HG02798 (cell line): Measurements from ENCODE around the gene KLF16.
A peak's percentile ranks its signal among the peaks of the same experiment; 100 is the strongest.
"Not testable (repeated sequence)": the region's sequence is repeated elsewhere in the genome, so short reads cannot be mapped to it uniquely, and the experiment has no call there.

Experiments
- ATAC-seq: cut with Tn5 transposase; IDR thresholded peaks from one replicate; pipeline ENCODE4 v1.9.1; 2021; ENCODE audit warnings: mild to moderate bottlenecking; ENCODE audit not compliant: unreplicated experiment, poor library complexity

Gene KLF16

DNA sequence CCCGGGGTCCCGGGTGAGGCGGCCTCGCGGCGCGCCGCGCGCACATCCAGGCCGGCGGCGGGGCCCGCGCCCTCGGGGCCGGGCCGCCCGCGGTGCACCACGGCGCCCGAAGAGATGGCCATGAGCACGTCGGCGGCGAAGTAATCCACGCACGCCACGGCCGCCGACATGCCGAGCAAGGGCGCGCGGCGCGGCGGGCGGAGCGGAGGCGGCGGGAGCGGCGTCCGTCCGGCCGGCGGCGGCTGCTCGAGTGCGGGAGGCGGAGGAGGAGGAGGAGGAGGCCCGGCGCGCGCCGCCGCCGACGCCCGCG lies at the start of gene KLF16:
TSS of gene KLF16 (minus strand) at position 252 of the 310 bp plus-strand sequence. CDS start at position 170, 82 bp downstream.
- peak; percentile 0 for ATAC-seq

DNA sequence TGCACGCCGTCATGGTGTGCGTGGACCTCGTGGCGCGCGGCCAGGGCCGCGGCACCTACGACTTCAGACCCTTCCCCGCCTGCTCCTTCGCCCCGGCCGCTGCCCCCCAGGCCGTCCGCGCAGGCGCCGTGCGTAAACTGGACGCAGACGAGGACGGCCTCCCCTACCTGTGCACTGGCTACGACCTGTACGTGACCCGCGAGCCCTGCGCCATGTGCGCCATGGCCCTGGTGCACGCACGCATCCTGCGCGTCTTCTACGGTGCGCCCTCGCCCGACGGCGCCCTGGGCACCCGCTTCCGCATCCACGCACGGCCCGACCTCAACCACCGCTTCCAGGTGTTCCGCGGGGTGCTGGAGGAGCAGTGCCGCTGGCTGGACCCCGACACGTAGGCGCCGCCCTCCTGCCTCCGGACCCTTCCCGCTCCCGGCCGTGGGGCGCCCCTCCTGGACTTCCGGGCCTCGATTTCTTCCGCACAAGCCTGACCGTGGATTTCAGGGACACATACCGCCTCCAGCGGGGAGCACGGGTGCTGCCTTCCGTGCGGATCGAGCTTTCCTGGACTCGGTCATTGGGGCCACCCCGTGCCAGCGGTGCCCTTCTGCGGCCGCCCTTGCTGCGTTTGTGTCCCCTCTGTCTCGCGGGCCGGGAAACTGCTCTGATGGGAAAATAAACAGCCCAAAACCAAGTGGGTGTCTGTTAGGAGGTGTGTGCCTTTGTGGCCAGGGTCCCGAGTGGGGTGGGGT lies 49.6 kb upstream of the KLF16 start:
- no peak for ATAC-seq

DNA sequence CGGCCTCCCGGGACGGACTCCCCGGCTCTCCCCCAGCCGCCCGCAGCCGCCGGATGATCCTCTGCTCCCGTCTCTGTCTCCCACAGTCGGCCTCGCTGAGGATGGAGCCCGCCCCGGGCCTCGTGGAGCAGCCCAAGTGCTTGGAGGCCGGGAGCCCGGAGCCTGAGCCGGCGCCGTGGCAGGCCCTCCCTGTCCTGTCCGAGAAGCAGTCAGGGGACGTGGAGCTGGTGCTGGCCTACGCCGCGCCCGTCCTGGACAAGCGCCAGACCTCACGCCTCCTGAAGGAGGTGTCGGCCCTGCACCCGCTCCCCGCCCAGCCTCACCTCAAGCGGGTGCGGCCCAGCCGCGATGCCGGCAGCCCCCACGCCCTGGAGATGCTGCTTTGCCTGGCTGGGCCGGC lies 48.6 kb upstream of the KLF16 start:
- ATAC-seq: no peak

DNA sequence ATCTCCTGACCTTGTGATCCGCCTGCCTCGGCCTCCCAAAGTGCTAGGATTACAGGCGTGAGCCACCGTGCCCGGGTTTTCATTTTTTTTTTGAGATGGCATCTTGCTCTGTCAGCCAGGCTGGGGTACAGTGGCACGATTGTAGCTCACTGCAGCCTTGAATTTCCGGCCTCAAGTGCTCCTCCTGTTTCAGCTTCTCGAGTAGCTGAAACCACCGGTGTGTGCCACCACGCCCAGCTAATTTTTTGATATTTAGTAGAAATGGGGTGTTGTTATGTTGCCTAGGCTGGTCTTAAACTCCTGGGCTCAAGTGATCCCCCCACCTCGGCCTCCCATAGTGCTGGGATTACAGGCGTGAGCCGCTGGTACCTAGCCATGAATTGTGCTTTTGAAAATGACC lies 47.7 kb upstream of the KLF16 start:
- ATAC-seq: no peak

DNA sequence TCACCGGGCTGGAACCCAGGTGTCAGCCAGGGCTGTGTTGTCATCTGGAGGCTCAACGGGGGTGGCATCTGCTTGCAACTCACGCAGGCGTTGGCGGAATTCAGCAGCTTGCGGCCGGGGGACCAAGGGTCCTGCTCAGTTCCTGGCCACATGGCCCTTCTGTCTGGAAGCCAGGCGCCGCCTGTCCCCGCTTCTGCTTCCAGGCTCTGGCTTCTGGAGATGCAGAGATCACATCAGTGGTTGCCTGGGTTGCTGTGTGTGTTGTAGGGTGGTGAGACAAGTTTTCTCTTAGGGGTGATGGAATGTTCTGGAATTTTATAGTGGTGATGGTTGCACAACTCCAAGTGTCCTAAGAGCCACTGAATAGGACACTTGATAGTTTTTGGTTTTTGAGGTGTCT lies 46.8 kb upstream of the KLF16 start:
- no peak for ATAC-seq

DNA sequence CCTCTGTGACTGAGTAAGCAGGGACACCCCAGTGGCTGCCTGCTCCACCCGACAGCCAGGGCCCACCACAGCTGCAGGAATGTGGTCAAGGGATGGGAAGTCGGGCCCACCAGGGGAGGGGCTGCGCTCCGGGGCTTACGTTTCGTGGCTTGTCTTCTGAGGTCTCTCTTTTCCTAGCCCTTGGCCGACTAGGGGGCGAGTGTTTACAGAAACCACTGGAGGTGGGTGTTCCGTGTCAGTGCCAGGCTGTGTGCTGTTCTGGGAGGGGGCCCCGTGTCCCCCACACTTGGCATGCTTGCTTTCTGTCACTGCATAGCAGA lies 46.3 kb upstream of the KLF16 start:
- no peak for ATAC-seq

DNA sequence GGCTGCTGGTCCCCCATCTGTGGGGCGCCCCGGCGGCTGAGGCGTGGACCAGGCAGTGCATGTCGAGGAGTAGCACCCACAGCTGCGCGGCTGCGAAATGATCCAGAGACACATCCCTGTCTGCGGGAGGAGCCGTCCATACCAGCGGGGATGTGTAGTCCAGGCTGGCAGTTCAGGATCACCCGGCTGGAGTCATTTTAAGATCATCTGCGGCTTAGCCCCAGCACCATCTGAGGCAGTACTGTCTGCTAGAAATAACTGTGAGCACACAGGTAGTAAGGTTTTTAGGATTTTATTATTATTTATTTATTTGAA lies 44.9 kb upstream of the KLF16 start:
- ATAC-seq: no peak

DNA sequence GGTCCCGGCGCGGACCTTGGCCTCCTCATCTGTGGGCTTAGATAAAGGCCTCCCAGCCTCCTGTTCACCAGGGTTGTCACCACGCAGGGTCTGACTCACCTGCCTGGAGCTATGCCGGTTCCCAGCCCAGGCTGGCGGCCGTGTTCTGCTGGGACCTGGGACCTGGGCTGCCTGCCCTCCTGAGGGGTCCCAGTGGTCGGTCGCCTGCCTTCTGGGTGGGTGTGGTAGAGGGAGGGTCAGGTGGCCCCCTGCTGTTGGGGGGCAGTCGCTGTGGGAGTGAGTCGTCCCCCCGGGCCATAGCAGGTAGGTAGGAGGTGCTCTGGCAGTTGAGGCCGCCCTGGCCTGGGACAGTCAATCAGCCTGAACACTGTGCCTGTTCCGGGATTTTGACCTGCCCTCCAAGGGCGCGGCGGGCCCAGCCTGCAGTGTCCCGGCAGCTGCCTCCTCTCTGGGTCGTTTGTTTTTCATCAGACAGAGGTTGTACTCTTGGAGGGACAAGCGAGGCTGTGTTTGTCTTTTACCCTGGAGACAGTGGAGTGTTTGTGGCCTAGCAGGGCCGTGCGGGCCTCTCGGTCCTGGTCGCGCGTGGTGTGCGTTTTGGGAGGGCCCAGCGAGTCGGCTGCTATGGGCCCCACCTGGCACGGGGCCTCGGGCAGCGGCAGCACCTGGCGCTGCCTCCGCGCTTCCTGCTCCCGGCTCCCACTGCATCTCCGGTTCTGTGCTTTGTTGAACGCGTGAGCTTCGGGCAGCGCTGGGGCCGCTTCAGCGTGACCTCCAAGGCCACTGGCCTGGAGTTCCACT lies 44.4 kb upstream of the KLF16 start:
- ATAC-seq: no peak

DNA sequence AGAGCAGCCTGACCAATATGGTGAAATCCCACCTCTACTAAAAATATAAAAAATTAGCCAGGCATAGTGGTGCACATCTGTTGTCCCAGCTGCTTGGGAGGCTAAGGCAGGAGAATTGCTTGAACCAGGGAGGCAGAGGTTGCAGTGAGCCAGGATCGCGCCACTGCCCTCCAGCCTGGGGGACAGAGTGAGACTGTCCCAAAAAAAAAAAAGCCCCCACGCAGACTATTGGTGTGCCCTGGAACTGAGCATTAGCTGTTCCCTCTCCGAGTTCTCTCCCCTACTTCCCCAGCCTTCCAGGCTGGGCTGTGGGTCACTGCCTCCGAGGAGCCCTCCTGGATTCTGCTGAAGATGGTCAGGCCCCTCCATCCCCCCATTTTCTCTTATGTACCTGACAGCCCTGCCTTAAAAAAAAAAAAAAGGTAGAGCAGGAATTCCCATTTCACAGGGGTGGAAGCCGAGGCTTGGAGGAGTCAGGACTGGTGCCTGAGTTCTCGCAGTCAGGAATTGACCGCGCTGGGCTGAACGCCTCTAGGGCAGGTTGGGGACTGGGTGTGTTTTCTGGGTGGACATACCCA lies 43.7 kb upstream of the KLF16 start:
- ATAC-seq: no peak

DNA sequence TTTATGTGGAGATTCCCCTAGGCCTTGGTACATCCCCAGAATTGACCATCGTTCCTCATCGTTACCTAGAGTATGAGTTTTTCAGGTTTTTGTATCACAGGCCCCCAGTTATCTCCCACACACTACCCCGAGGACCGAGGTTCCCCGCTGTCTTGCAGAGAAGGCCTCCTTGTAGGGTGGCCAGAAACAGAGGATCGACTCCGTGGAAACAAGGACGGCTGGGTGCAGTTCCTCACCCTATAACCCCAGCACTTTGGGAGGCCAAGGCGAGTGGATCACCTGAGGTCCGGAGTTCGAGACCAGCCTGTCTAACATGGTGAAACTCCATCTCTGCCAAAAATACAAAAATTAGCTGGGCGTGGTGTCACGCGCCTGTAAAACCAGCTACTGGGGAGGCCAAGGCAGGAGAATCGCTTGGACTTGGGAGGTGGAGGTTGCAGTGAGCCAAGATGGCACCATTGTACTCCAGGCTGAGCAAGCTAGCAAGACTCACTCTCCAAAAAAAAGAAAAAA lies 42.5 kb upstream of the KLF16 start:
- ATAC-seq: no peak

DNA sequence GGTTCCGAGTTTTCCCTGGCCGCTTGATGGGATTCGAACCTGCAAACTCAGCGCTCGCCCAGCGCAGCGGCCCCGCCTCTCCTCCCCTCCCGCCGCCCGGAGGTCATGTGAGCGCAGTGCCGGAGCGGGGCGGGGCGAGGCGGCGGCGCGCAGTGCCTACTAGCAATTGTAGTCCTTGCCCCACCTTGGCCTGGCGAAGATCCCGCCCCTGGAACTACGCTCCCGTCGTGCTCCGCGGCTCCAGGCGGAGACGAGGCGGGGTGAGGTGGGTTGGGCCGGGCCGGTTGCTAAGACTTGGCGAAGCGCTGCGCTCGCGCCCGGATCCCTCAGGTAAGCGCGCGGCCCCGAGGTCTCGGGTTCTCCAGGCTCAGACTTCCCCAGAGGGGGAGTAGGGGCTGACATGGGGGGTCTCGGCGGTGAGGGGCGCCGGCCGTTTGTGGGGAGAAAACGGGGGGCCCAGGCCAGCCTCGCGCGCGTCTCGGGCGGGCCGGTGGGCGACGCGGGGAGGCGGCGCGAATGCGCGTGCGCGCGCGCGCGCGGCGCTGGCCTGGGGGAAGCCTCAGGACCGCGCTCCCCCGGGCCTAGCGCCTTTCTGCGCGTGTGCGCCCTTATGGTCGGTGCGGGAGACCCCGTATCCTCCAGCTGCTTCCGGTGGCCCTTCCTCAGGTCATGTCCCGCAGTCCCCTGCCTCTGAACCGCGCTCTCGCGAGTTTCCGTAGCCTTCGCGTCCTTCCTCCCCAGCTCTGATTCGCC lies 41.9 kb upstream of the KLF16 start, which contains the start of the genes ADAT3 and SCAMP4:
TSS of gene ADAT3 (plus strand) at position 290 of the 753 bp plus-strand sequence. CDS start 6,649 bp downstream, outside the sequence.
TSS of gene SCAMP4 (plus strand) at position 290 of the 753 bp plus-strand sequence. CDS start 9,621 bp downstream, outside the sequence.
- peak; percentile 90 for ATAC-seq

DNA sequence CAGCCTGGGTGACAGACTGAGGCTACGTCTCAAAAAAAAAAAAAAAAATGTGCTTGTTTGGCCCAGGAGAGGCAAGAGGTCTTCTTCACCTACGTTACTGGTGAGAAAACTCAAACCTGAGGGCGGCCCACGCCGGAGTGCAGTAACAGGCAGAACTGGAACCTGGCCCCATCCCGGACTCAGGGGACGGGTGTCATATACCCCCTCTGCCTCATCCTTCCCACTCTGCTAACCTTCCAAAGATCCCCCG lies 41.4 kb upstream of the KLF16 start:
- no peak for ATAC-seq

DNA sequence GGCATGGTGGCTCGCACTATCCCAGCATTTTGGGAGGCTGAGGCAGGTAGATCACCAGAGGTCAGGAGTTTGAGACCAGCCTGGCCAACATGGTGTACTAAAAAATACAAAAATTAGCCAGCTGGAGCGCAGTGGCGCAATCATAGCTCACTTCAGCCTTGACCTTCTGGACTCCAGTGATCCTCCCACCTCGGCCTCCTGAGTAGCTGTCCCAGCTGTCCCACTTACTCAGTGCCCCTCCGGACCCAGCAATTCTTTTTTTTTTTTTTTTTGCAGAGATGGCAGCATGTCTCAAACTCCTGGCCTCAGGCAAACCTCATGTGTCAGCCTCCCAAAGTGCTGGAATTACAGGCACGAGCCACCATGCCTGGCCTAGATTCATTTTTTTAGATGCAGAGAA lies 39.5 kb upstream of the KLF16 start:
- ATAC-seq: no peak

DNA sequence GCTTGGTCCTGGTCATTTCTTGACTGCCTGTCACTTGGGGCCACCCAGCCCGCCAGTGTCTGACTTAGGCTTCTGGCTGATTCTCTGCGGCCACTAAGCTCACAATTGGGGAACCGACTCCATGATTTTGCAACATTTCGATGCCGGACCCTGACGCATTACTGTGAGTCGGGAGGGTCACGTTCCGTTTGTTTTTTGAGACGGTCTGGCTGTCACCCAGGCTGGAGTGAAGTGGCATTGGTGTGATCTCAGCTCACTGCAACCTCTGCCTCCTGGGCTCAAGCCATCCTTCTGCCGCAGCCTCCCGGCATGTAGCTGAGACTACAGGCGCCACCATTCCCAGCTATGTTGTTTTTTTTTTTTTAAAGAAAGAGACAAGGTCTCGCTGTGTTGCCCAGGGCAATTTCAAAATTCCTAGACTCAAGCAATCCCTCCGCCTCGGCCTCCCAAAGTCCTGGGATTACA lies 38.6 kb upstream of the KLF16 start:
- no peak for ATAC-seq

DNA sequence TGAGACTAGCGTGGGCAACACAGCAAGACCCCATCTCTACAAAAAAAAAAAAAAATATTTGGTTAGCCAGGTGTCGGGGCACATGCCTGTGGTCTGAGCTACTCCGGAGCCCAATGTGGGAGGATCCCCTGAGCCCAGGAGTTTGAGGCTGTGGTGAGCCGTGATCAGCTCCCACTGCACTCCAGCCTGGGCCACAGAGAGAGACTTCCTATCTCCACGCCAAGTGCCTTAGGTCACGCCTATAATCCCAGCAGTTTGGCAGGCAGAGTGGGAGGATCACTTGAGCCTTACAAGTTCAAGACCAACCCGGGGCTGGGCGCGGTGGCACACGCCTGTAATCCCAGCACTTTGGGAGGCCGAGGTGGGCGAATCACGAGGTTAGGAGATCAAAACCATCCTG lies 33.1 kb upstream of the KLF16 start:
- no peak for ATAC-seq

DNA sequence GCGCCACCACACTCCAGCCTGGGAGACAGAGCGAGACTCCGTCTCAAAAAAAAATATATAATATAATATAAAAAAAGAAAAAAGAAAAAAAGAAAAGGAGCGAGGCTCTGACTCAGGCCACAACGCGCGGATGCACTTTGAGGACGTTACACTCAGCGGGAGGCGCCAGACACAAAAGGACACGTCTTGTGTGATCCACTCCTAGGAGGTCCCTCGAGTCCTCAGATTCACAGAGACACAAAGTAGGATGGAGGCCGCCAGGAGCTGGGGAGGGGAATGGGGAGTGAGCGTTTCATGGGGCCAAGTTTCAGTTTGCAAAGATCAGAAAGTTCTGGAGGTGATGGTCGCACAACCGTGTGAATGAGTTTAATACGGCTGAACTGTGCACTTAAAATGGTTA lies 30.4 kb upstream of the KLF16 start:
- ATAC-seq: no peak

DNA sequence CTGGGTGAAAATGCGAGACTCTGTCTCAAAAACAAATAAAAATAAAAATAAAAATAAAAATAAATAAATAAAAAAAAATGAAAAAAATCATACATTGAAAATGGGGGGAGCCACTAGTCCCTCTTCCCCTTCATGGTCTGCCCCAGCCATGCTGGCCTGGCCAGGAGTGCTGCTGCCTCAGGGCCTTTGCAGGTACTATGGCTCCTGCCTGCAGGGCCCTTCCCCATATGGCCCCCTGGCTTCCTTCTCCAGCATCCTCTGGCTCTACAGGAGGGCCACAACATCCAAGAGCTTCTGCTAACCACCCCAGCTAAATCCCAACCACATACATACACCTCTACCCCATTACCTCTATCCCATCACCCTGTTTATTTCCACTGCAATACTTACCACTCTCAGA lies 26.5 kb upstream of the KLF16 start:
- no peak for ATAC-seq

DNA sequence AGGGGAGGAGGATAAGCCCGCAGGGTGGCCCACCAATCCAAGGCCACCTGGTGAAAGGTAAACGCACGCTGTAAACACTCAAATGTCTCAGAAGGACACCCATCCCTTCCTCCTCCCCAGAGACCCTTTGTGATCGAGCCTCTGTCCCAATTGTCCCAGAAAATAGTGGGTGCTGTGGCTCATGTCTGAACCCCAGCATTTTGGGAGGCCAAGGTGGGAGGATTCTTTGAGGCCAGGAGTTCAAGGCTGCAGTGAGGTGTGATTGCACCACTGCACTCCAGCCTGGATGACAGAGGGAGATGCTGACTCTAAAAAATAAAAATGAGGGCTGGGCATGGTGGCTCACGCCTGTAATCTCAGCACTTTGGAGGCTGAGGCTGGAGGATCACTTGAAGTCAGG lies 25.0 kb upstream of the KLF16 start:
- ATAC-seq: no peak

DNA sequence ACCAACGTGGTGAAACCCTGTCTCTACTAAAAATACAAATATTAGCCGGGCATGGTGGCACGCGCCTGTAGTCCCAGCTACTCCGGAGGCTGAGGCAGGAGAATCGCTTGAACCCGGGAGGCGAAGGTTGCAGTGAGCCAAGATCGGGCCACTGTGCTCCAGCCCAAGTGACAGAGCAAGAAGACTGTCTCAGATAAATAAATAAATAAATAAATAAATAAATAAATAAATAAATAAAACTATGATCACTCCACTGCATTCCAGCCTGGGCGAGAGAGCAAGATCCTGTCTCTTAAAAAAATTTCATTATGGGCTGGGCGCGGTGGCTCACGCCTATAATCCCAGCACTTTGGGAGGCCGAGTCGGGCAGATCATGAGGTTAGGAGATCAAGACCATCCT lies 23.0 kb upstream of the KLF16 start:
- not testable (repeated sequence) for ATAC-seq

DNA sequence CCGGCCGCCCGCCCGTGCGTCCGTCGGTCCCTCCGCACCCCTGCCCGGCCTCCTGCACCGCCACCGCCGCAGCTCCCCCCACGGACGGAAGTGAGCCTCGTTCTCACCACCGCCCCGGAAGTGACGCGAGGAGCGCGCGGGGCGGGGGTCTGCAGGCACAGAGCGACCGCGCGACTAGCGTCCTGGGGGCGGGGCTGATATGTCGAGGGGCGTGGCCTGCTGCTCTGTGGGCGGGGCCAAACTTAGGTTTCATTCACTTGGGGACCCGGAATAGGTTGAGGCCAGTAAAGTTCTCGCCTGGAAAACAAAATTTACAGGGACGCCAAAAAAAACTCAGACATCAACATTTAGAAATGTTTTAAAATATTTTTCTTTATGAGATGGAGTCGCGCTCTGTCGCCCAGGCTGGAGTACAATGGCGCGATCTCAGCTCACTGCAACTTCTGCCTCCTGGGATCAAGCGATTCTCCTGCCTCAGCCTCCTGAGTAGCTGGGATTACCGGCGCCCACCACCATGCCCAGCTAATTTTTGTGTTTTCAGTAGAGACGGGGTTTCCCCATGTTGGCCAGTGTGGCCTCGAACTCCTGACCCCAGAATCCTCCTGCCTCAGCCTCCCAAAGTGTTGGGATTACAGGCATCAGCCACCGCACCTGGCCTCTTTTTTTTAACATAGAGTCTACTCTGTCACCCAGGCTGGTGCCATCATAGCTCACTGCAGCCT lies 22.2 kb upstream of the KLF16 start, which contains the start of gene ABHD17A:
TSS of gene ABHD17A (minus strand) at position 99 of the 722 bp plus-strand sequence. CDS start 3,930 bp downstream, outside the sequence.
- peak; percentile 91 for ATAC-seq
